GM12891 (cell line): Measurements from ENCODE around the gene CIAO2A.

Source experiments
- POLR2A ChIP-seq: IDR thresholded peaks from 2 replicates; pipeline ENCODE4 v1.6.1; 2011; ENCODE audit warnings: low read depth, low read length, control low read depth
- POU2F2 ChIP-seq: IDR thresholded peaks from 2 replicates; pipeline ENCODE4 v1.6.1; 2011; ENCODE audit warnings: low read depth, mild to moderate bottlenecking, control low read depth, low read length, moderate library complexity
- TAF1 ChIP-seq: IDR thresholded peaks from 2 replicates; pipeline ENCODE4 v1.6.1; 2011; ENCODE audit warnings: low read depth, low read length, control low read depth

- TF ChIP-seq POLR2A (no peak), TAF1 (no peak), POU2F2 (no peak)
Observed at GRCh38 chr15:64023220-64023619, 70.4 kb downstream of the CIAO2A start.
